AG04449 (cell line): Measurements from ENCODE around the gene TGFBRAP1.
"Not testable (repeated sequence)": the region's sequence is repeated elsewhere in the genome, so short reads cannot be mapped to it uniquely, and the experiment has no call there.

Experiments
- CTCF ChIA-PET: fragments of 350-600 bp; formaldehyde crosslinking; extraction: SDS; loops from one replicate; lab custom pipeline; 2021; ENCODE audit warnings: antibody characterized with exemption; lab: Yijun Ruan, JAX
- POLR2A ChIA-PET: fragments of 400-600, 350-600 bp; formaldehyde crosslinking; extraction: SDS; loops from one replicate; lab custom pipeline; 2020; ENCODE audit warnings: antibody characterized with exemption, inconsistent platforms; lab: Yijun Ruan, JAX
- DNase-seq: peaks from one replicate; pipeline ENCODE4 v3.0.0-alpha.2; 2010; ENCODE audit warnings: low read depth, low spot score
- H3K4me3 ChIP-seq: 2 replicates; pipeline ENCODE4 v1.5.1; 2011; ENCODE audit warnings: low read depth, mild to moderate bottlenecking, control low read depth, low read length
- CTCF ChIP-seq: IDR thresholded peaks from one replicate; pipeline ENCODE4 v1.5.1; 2011; ENCODE audit warnings: mild to moderate bottlenecking, moderate library complexity, low read length, control low read depth, inconsistent platforms; ENCODE audit not compliant: insufficient read depth; ENCODE audit errors: missing control alignments

Gene TGFBRAP1

GRCh38 chr2:105256431-105257047 is 73.0 kb downstream of the TGFBRAP1 start:
- CTCF ChIA-PET: interaction anchor here (1.5 to 3.3 kb wide), 4 partner anchors 18 to 142 kb away, joined by 4 to 21 read pairs (median 12); no protein-coding TSS in a partner anchor
- H3K4me3 ChIP-seq: no peak overlapping the region
- POLR2A ChIA-PET: no interaction called here
- DNase-seq: no peak
- no peak for TF ChIP-seq CTCF

GRCh38 chr2:105255979-105256378 is 73.6 kb downstream of the TGFBRAP1 start:
- ChIA-PET POLR2A (no interaction called here), CTCF (interaction anchor here (1.5 to 3.3 kb wide), 4 partner anchors 17 to 141 kb away, joined by 4 to 21 read pairs (median 12); no protein-coding TSS in a partner anchor)
- no peak for DNase-seq
- no peak for TF ChIP-seq CTCF
- H3K4me3 ChIP-seq: no peak overlapping the region

GRCh38 chr2:105254531-105255210 is 74.9 kb downstream of the TGFBRAP1 start:
- POLR2A ChIA-PET: no interaction called here
- no peak for DNase-seq
- no peak for TF ChIP-seq CTCF

GRCh38 chr2:105252271-105252670 is 77.3 kb downstream of the TGFBRAP1 start:
- ChIA-PET POLR2A (no interaction called here), CTCF (interaction anchor here (0.7 to 2.1 kb wide), 3 partner anchors 9 to 15 kb away, joined by 3 to 5 read pairs (median 3); no protein-coding TSS in a partner anchor)
- no peak for DNase-seq
- TF ChIP-seq CTCF: no peak
- H3K4me3 ChIP-seq: no peak overlapping the region

More at GRCh38 chr2:105254531-105255210, 74.9 kb downstream of the TGFBRAP1 start:
- CTCF ChIA-PET: interaction anchor here (1.5 to 3.3 kb wide), 3 partner anchors 16 to 140 kb away, joined by 4 to 21 read pairs (median 12); no protein-coding TSS in a partner anchor
- no peak overlapping the region for H3K4me3 ChIP-seq

GRCh38 chr2:105251016-105251648 is 78.4 kb downstream of the TGFBRAP1 start:
- CTCF ChIA-PET, POLR2A ChIA-PET, H3K4me3 ChIP-seq, DNase-seq: not testable (repeated sequence)

- CTCF ChIA-PET: interaction anchor here (0.9 kb wide), 1 partner anchor 10 kb away, joined by 3 read pairs; no protein-coding TSS in a partner anchor
- no peak for TF ChIP-seq CTCF
Measured at GRCh38 chr2:105249891-105250290, 79.6 kb downstream of the TGFBRAP1 start.

More at GRCh38 chr2:105249891-105250290, 79.6 kb downstream of the TGFBRAP1 start:
- DNase-seq: no peak
- POLR2A ChIA-PET: no interaction called here
- no peak overlapping the region for H3K4me3 ChIP-seq
